ENCODE results near the gene MUC5B. TPM values are rescaled to one million over a fixed set of nuclear protein-coding genes. Genes with fewer than 3 reads are reported as not detected.
A peak's percentile ranks its signal among the peaks of the same experiment; 100 is the strongest.

MUC5B gene
- total and polyA plus RNA-seq, 2 of the 13 experiments (the other 11 are each of a cell fraction or from before 2014, with no cell fraction given), result 0.01 TPM; not detected in 1

- TF ChIP-seq ZNF556 (CRISPR knock-in tag; IDR thresholded peaks at IDR 0.05; ENCODE audit: borderline replicate concordance) (no peak; the same call in 1 of the 2 replicates), PHF20 (CRISPR knock-in tag; IDR thresholded peaks at IDR 0.05) (no peak), NR2F2 (IDR thresholded peaks at IDR 0.05; ENCODE audit: borderline replicate concordance, low read depth) (peak; percentile 88), DR1 (CRISPR knock-in tag; IDR thresholded peaks at IDR 0.05) (no peak), FOXO4 (CRISPR knock-in tag; conservative IDR thresholded peaks at IDR 0.05) (no peak), ZNF619 (CRISPR knock-in tag; IDR thresholded peaks at IDR 0.05) (no peak), ZNF441 (CRISPR knock-in tag; IDR thresholded peaks at IDR 0.05; ENCODE audit: borderline replicate concordance) (no peak), ZNF337 (CRISPR knock-in tag; IDR thresholded peaks at IDR 0.05; ENCODE audit: borderline replicate concordance, low read depth) (no peak), ZNF790 (CRISPR knock-in tag; IDR thresholded peaks at IDR 0.05; ENCODE audit: borderline replicate concordance) (no peak), IRF1 (CRISPR knock-in tag; IDR thresholded peaks at IDR 0.05; ENCODE audit: low read depth) (no peak), ZNF766 (CRISPR knock-in tag; IDR thresholded peaks at IDR 0.05; ENCODE audit: borderline replicate concordance) (no peak), ZNF567 (CRISPR knock-in tag; IDR thresholded peaks at IDR 0.05; ENCODE audit: borderline replicate concordance) (0 out of 2 replicates have a peak, but pooled peaks have one; percentile 56), NR2F1 (CRISPR knock-in tag; IDR thresholded peaks at IDR 0.05) (peak in 1 of 2 experiments; percentile 49; a peak in 1 of 4 replicates), HOXA3 (CRISPR knock-in tag; IDR thresholded peaks at IDR 0.05) (peak; percentile 84), ARNTL (CRISPR knock-in tag; IDR thresholded peaks at IDR 0.05) (peak; percentile 81; the same call in 1 of the 2 replicates), TMF1 (CRISPR knock-in tag; IDR thresholded peaks at IDR 0.05; ENCODE audit: low read depth) (no peak), MAFG (CRISPR knock-in tag; IDR thresholded peaks at IDR 0.05) (no peak), GATAD2A (CRISPR knock-in tag; IDR thresholded peaks at IDR 0.05) (peak; percentile 94), MBNL3 (CRISPR knock-in tag; conservative IDR thresholded peaks at IDR 0.05) (no peak)
- TF ChIP-seq, protein P1, sequence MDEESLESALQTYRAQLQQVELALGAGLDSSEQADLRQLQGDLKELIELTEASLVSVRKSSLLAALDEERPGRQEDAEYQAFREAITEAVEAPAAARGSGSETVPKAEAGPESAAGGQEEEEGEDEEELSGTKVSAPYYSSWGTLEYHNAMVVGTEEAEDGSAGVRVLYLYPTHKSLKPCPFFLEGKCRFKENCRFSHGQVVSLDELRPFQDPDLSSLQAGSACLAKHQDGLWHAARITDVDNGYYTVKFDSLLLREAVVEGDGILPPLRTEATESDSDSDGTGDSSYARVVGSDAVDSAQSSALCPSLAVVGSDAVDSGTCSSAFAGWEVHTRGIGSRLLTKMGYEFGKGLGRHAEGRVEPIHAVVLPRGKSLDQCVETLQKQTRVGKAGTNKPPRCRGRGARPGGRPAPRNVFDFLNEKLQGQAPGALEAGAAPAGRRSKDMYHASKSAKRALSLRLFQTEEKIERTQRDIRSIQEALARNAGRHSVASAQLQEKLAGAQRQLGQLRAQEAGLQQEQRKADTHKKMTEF (CRISPR knock-in tag; IDR thresholded peaks at IDR 0.05), result peak; percentile 93
- TF ChIP-seq, protein P2, sequence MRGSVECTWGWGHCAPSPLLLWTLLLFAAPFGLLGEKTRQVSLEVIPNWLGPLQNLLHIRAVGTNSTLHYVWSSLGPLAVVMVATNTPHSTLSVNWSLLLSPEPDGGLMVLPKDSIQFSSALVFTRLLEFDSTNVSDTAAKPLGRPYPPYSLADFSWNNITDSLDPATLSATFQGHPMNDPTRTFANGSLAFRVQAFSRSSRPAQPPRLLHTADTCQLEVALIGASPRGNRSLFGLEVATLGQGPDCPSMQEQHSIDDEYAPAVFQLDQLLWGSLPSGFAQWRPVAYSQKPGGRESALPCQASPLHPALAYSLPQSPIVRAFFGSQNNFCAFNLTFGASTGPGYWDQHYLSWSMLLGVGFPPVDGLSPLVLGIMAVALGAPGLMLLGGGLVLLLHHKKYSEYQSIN (CRISPR knock-in tag; IDR thresholded peaks at IDR 0.05; ENCODE audit: borderline replicate concordance), result no peak
- TF ChIP-seq, protein P3, sequence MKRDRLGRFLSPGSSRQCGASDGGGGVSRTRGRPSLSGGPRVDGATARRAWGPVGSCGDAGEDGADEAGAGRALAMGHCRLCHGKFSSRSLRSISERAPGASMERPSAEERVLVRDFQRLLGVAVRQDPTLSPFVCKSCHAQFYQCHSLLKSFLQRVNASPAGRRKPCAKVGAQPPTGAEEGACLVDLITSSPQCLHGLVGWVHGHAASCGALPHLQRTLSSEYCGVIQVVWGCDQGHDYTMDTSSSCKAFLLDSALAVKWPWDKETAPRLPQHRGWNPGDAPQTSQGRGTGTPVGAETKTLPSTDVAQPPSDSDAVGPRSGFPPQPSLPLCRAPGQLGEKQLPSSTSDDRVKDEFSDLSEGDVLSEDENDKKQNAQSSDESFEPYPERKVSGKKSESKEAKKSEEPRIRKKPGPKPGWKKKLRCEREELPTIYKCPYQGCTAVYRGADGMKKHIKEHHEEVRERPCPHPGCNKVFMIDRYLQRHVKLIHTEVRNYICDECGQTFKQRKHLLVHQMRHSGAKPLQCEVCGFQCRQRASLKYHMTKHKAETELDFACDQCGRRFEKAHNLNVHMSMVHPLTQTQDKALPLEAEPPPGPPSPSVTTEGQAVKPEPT (CRISPR knock-in tag; IDR thresholded peaks at IDR 0.05; ENCODE audit: low read depth), result no peak; the same call in 1 of the 2 replicates
Measured at GRCh38 chr11:1219834-1220815, 2.7 kb upstream of the MUC5B start (continued).

Measured in HepG2 (cell line).